ENCODE measurements around the gene CD44.
A peak's percentile ranks its signal among the peaks of the same experiment; 100 is the strongest.

DNA sequence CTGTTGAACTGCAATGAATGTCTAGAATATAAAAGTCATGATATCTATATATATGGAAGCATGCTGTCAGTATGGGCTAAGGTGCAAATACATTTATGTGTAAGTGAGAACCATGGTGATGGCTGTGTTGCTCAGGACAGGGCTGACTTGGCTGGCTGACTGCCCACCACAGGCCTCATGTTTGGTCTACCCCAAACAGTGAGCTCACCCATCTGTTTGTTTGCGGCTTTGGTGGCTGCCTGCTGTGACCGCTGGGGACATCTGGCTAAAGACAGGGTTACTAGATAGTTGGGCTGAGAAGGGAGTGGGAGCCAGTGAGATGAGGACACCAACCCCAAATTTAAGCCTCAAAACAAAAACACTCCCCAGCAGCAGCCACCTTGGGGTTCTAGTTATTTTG is 6.3 kb downstream of the CD44 start:
- TF ChIP-seq, protein P1, sequence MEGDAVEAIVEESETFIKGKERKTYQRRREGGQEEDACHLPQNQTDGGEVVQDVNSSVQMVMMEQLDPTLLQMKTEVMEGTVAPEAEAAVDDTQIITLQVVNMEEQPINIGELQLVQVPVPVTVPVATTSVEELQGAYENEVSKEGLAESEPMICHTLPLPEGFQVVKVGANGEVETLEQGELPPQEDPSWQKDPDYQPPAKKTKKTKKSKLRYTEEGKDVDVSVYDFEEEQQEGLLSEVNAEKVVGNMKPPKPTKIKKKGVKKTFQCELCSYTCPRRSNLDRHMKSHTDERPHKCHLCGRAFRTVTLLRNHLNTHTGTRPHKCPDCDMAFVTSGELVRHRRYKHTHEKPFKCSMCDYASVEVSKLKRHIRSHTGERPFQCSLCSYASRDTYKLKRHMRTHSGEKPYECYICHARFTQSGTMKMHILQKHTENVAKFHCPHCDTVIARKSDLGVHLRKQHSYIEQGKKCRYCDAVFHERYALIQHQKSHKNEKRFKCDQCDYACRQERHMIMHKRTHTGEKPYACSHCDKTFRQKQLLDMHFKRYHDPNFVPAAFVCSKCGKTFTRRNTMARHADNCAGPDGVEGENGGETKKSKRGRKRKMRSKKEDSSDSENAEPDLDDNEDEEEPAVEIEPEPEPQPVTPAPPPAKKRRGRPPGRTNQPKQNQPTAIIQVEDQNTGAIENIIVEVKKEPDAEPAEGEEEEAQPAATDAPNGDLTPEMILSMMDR (IDR thresholded peaks at IDR 0.05 in 8 of 11, conservative IDR thresholded peaks at IDR 0.05 in 3 of 11) = peak in 1 of 11 experiments; percentile 5
- TF ChIP-seq POLR2AphosphoS5 (IDR thresholded peaks at IDR 0.05) (peak in 2 of 3 donors; percentile 11 to 30), POLR2A (IDR thresholded peaks at IDR 0.05) (no peak)
